Hematopoietic multipotent progenitor cell treated with erythropoietin and hydrocortisone succinate and interleukin-3 and kit ligand, for 15 days (in vitro differentiated cells): ENCODE data around the gene LIMS1.
"Not testable (repeated sequence)": the region's sequence is repeated elsewhere in the genome, so short reads cannot be mapped to it uniquely, and the experiment has no call there.

Experiments
- DNase-seq: peaks from one replicate; pipeline ENCODE4 v3.0.0-alpha.2; 2015; ENCODE audit warnings: low spot score

LIMS1 gene

GRCh38 chr2:108635630-108636354 is 101.5 kb downstream of the LIMS1 start:
- no peak for DNase-seq

- peak; percentile 19 for DNase-seq
These were observed 103.0 kb downstream of the LIMS1 start for GRCh38 chr2:108637304-108637669.

- DNase-seq, result no peak
These were observed 106.5 kb downstream of the LIMS1 start for GRCh38 chr2:108640731-108641130.

DNA sequence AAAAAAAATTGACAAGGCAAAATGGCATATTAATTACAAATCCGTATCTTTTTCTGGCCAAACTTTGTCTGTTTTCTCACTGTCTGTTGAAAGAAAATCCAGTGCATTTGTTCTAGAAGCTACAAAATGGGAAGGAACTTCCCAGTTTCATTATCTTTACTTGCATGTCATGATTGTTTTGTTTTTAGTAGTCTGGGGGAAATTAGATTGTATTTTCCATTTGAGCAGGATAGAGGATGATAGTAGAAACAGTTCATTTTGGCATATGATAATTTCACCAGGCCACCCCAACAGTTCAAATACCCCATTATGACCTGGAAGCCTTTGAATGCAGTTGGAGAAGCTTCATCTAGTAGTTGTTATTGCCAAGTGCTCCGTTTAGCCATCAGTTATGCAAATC is 107.5 kb downstream of the LIMS1 start:
- no peak for DNase-seq

DNA sequence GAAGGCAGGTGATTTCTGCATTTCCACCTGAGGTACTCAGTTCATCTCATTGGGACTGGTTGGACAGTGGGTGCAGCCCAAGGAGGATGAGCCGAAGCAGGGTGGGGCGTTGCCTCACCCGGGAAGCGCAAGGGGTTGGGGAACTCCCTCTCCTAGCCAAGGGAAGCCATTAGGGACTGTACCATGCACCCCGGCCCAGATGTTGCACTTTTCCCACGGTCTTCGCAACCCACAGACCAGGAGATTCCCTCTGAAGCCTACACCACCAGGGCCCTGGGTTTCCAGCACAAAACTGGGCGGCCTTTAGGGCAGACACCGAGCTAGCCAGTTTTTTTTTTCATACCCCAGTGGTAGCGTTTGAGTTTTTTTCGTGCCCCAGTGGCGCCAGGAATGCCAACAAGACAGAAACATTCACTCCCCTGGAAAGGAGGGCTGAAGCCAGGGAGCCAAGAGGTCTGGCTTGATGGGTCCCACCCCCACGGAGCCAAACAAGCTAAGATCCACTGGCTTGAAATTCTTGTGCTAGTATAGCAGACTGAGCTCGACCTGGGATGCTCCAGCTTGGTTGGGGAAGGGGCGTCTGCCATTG is 109.1 kb downstream of the LIMS1 start:
- no peak for DNase-seq

- DNase-seq, result not testable (repeated sequence)
These were observed 109.6 kb downstream of the LIMS1 start for GRCh38 chr2:108643862-108644261.

DNA sequence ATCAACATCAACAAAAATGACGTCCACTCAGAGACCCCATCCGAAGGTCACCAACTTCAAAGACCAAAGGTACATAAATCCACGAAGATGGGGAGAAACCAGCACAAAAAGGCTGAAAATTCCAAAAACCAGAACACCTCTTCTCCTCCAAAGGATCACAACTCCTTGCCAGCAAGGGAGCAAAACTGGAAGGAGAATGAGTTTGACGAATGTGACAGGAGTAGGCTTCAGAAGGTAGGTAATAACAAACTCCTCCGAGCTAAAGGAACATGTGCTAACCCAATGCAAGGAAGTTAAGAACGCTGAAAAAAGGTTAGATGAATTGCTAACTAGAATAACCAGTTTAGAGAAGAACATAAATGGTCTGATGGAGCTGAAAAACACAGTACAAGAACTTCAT is 110.2 kb downstream of the LIMS1 start:
- DNase-seq, result not testable (repeated sequence)

GRCh38 chr2:108648796-108649195 is 114.5 kb downstream of the LIMS1 start:
- DNase-seq, result not testable (repeated sequence)

DNA sequence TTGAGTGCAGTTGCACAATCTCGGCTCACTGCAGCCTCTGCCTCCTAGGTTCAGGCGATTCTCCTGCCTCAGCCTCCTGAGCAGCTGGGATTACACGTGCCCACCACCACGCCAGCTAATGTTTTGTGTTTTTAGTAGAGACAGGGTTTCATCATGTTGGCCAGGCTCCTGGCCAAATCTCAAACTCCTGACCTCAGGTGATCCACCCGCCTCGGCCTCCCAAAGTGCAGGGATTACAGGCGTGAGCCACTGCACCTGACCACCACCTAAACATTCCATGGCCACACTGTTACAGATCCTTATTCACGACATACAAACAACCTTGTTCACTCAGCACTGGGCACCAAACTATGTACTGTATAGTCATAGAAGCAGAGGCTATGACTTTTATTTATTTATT is 116.2 kb downstream of the LIMS1 start:
- DNase-seq, result not testable (repeated sequence)

DNA sequence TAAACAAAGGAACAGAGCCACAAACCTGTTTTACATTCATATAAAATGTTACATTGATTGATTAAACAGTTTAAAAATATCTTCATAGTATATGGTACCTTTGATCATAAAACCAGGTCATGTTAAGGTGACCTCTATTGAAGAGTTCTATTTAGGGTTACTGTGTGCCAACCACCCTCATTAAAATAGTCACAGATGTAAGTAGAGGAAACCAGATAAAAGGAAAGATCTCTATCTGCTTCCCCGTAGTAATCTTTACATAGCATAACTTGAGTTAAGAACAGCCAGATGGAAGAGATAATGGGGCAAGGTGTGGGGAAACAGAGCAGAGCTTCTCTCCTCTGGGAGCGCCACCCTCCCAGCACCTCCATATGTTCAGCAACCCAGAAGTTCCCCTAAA is 117.2 kb downstream of the LIMS1 start:
- not testable (repeated sequence) for DNase-seq

DNA sequence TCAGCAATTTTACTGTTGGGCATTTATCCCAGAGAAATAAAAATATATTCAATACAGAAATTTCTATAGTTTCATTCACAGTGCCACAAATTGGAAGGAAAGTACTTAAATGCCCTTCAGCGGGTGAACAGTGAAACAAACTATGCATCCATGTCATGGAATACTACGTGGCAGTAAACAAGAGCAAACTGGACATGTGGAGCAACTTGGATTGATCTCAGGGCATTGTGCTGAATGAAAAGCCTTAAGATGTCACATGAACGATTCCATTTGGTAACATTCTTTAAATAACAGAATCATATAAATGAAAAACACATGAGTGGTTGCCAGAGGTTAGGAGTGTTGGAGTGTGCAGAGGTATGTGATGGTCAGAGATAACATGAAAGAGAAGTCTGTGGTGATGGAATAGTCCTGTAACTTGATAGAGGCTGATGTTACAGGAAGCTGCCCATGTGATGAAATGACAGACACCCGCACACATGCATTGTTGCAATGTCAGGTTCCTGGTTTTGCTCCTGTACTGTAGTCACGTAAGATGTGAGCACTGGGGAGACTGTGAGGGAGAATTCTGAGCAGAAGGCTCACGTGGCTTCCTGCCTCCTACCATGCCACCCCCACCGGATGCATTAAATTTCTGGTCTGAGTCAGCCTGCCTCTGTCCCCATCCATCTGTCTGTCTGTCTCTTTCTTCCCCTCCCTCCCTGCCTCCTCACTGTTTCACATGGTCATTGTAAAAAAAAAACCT is 118.1 kb downstream of the LIMS1 start:
- DNase-seq, result not testable (repeated sequence)

DNA sequence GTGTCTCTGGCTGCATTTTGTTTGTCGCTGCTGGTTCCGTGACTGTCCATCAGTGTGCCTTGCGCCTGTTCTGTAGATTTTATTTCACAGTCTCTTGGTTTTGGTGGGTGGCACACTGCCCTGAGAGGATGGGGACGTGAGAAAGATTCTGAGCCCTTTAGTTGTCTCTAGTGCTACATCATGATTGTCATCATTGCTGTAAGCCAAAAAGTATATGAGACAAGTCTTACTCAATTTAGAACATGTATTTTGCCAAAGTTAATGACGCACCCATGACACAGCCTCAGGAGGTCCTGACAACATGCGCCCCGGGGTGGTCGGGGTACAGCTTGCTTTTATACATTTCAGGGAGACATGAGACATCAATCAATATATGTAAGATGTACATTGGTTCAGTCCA is 119.2 kb downstream of the LIMS1 start:
- not testable (repeated sequence) for DNase-seq

DNA sequence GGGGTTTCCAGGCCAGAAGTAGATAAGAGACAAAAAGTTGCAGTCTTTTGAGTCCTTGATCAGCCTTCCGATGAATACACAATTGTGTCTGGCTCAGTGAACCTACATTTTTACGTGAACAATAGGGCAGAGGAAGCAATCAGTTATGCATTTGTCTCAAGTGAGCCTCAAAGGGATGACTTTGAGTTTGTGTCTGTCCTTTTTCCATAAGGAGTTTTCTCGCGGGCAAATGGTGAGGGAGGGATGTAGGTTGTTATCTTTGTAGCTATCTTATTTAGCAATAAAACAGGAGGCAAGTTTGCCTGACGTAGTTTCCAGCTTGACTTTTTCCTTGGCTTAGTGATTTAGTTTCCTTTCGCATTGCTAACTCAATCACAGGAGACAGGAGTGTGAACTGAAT is 119.6 kb downstream of the LIMS1 start:
- not testable (repeated sequence) for DNase-seq

- DNase-seq, result not testable (repeated sequence)
These were observed 120.4 kb downstream of the LIMS1 start for GRCh38 chr2:108654521-108655125.

DNA sequence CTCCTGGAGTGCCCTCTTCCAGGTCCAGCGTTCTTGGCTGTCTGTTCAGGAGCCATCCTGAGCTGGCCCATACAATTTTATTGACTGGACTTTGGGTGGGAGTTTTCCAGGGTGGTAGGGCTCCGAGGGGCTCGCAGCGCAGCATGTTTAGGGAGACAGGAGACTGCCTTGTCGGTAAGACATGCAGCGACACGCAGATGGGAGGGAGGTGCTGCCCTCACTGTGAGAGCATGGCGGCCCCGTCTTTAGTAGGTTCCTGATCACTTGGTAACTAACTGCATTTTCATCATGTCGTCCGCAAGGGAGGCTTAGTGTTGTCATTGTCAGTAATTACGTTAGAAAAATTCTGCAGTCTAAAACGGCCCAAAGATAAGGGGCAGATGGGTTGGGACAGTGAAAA is 121.0 kb downstream of the LIMS1 start:
- DNase-seq, result not testable (repeated sequence)

DNA sequence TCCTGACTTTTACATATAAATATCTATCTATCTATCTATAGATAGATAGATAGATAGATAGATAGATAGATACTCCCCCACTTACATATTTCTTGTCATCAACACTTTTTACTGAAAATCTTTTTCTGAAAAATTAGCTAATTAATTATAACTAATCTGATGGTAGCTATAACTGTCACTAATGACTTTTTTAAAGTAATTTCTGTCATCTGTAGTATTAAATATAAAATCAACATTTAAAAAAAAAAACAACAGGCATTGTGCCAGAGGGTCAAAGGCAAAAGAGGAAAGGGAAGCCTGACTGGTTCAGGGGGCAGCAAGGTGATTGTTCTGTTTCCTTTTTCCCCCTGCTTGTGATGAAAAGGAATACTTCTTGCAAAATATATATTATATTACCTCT is 122.0 kb downstream of the LIMS1 start:
- not testable (repeated sequence) for DNase-seq

GRCh38 chr2:108657517-108657916 is 123.2 kb downstream of the LIMS1 start:
- DNase-seq, result not testable (repeated sequence)

DNA sequence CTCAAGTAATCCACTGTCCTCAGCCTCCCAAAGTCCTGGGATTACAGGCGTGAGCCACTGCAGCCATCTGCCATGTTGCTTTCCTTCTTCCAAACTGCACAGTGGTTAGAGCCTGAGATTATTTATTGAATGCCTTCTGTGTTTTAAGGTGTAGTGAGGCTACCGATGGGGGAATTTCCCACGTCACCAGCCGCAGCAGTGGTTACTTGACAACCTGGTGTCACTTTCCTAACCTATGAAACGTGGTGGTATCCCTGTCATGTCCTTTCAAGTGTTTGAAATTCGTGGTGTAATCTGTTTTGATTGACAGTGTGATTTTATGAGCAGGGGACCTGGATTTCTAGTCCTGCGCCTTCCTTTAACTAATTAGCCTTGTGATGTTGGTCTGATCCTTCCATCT is 124.3 kb downstream of the LIMS1 start:
- not testable (repeated sequence) for DNase-seq

DNA sequence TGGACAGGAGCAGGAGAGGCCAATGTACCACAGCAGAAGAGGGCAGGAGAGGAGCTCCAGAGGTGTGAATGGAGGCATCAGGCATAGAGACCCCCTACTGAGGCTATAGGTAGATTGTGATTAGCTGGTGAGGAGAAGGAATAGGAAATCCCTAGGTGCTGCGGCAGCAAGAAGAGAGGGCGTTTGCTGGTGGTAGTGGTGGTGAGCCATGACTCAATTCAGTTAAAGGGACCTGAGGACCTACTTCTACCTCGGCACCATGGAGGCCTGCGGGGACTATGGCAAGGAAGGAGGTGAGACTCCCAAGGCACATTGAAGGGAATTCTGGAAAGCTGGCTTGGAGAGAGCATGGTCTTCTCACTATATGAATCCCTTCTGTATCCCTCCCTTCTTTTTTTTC is 127.2 kb downstream of the LIMS1 start:
- DNase-seq, result not testable (repeated sequence)

DNA sequence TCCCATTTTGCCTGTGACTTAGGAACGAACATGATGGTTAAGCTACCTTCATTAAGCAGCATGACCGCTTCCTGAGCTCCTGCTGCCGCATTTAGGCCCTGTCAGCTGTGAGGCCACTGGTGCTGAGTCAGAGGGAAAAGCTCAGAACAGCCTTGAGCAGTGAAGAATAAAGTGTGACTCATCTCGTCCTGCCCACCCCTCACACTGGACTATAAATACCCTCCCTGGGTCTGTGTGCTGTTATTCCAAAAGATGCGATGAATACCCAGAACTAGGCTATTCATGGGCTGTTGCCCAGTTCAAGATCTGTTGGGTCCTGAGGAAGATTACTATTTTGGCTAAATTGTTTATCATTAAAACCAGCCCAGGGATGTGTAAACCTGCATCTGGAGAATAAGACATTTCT is 127.9 kb downstream of the LIMS1 start:
- DNase-seq, result not testable (repeated sequence)

DNA sequence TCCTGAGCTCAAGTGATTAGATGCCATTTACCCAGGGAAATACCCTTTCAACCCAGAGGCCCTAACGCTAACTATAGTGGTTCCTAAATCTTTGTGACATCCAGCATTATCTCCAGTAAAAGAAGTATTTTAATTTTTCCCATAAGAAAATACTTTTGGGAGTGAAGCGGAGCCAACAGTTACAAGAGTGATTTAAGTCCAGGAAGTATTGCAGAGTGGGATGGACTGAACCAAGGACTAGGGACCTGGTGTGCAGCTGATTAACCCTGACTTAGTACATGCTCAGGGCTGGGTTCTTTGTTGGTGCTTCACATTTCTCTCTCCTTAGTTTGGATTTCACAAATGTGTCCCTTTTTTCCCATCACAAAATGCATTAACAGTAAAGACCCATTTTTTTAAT is 129.1 kb downstream of the LIMS1 start:
- DNase-seq, result not testable (repeated sequence)

GRCh38 chr2:108664089-108664488 is 129.8 kb downstream of the LIMS1 start:
- DNase-seq, result not testable (repeated sequence)

- not testable (repeated sequence) for DNase-seq
These were observed 130.7 kb downstream of the LIMS1 start for GRCh38 chr2:108664979-108665378.
